ENCODE results near the gene PCDH9.
A peak's percentile ranks its signal among the peaks of the same experiment; 100 is the strongest.

The PCDH9 gene

DNA sequence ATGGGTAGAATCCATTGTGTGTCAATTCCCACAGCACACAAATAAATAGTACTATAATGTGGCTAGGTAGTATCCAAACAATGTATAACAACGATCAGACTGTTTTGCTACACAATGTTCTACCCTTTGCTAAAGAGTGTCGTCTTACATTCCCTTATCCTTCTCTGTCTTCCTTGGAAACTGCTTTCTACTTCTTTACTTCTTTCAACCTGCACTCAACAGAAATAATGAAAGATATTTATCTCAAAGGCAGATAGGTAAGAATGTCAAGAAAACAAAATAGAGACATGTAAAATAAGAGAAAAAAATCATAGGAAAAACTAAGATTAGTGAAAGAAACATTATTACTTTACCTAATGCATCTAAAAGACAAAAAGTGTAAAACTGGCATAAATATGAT, 814.7 kb downstream of the PCDH9 start:
- DNase-seq: no peak

DNA sequence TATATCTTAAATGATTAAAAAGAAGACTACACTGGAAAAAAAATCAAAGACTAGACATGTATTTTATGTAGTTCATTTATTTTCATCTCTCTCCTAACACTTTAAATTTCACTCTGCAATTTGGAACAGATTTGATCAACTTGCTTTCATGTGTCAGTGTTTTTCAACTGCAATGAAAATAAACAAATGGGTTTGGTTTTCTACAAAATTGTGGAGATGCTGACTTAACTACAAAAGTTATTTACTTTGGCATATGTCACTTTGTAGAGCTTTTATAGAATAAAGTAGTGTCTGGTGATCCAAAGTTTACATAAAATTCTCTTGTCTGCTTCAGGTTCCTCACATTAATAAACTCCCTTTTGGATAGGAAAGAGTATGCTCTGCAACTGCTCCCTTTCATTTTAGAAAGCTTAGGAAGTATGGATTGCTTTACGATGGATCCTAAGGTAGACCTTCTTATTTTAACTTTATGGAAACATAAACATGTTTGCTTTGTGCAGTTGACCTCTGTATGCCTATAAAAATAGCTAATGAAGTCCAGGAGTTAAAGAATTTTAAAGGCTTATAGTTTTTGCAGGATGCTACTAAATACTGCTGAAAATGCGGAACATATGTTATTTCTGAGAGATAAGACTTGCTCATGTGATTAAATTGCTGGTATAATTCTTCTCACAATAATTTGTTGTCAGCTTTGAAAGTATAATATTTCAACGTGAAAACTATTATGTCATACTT, 815.9 kb downstream of the PCDH9 start:
- DNase-seq: no peak

DNA sequence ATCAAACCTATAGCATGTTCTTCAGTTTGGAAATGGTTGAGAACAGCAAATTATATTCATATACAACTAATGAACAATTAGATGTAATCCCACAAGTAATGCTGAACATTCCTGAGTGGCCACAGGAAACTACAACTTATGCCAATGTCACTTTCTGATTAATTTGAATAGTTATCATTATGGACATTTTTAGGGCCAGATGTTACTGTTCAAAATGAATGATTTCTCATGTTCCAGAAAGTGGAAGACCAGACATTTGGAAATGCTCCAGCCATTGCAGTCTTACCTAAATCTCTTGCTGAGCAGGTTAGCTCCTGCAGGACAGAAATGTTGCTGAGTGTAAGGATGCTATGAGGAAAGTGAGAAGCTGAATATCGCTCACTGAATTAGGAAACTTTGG, 819.8 kb downstream of the PCDH9 start:
- no peak for DNase-seq

DNA sequence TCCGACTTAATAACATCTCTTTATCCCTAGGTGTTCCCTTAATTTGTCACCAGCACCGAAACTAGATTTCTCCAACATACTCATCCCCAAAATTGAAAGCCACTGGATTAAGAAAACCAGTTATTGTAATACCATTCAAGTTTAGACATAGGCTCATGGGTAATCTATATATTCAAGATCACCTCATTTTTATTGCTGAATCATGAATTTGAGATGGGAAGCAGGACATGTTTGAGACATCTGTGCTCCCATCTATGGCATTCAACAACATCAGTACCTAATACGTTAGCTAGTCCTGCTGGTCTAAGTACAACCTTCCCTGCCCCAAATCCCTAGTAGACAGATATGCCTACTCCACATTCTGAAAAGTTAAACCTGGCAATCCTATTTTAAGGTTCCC, 820.6 kb downstream of the PCDH9 start:
- no peak for DNase-seq

DNA sequence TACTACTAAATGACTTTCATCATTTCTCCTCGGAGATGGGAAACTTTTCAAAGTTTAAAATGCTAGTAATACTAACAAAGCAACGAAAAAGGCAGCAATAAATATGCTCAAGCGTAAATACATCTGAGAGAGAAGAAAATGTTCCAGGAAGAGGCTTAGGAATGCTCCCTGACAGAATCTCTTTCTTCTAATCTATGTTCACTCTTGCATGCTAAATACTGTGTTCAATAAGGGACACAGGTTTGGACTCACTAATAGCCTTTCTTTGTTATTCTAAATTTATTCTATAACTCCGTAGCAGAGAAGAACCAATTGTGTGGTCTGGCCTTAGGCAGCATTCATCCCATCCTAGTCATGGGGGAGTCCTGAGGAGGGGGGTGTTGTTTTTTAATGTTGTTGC, 823.0 kb downstream of the PCDH9 start:
- peak; percentile 53 for DNase-seq

DNA sequence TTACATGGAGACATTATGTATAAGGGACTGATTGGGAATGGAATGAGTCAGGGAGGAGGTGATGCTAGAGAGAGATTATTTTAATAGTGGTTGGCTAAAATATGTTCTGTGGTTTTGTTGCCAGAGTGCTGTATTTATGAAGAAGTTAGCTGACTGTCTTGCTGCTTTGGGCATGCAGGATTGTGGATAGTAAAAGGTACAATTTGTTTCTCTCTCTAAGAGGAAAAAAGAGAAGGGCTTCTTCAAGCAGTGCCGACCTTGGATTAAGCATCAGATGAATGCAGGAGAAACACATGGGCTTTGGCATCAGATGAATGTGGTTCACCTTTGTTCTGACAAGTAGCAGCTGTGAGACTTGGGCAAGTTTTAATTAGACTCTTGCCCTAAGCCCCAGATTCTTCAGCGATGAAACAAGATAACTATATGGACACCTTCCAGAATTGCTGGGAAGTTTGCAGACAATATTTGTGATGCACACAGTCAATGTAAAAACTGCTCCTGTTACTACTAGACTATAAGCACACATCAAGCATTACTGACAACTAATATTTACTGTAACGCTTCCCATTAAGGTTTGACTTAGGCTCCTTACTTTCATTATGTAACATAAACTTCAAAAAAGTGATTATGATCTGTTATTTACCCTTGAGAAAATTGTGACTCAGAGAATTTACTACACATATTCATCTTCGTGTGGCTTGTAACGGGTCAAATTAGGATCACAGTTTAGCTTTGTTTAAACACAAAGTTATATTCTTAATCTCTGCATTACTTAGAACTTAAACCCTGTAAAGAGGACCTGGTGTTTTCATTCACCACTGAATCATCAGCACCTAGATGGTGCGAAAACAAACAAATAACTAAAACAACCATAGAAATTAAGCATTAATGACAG, 824.0 kb downstream of the PCDH9 start:
- DNase-seq: peak; percentile 38

DNA sequence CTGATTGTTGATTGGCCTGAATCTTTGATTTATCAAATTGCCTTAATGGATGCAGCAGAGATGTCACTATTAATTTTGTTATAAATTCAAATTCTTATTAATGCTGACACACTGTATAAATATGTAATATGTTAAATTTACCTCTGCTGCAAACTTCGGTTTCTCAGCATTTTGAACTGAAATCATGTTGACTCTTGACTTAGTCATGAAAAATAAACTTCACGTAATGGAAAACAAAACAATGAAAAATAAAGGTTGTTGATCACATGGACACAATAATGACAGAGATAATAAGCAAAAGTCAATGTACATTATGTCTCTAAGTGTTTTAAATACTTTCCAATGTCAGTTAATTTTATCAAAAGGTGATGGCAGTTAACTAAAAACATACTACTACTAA, 827.6 kb downstream of the PCDH9 start:
- DNase-seq: no peak

DNA sequence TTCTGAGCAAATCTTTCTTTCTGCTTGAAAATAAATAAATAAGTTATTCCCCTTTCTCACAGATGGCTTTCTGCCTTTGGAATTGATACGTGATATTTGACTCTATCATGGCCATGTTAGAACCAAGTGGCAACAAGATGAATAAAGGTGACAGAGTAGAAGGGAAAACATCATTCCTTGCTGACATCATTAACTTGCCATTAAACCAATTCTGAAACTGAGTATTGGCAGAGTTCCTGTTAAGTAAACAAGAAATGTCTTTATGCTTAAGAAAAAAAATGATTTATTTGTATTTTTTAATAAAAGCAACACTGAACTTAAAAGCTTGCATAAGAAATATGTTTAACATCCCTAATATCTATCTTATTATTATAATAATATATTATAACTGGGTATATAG, 828.1 kb downstream of the PCDH9 start:
- DNase-seq: no peak

DNA sequence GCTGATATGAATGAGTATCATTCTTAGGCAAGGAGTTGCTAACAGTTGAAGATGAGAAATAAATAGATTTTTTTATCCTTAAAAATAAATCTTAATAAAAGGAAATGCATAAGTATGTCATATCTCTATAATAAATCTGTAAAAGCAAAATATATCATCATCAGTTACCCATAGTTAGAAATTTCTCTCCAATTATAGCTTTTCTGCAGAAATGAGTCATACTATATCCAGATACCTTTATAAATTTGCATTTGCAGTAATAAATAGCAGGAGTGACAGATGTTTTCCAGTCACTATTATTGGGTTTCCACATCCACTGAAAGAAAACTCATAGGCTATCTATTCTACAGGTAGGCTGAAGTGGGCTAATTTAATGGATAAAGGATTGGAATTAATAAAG, 829.8 kb downstream of the PCDH9 start:
- DNase-seq: no peak

DNA sequence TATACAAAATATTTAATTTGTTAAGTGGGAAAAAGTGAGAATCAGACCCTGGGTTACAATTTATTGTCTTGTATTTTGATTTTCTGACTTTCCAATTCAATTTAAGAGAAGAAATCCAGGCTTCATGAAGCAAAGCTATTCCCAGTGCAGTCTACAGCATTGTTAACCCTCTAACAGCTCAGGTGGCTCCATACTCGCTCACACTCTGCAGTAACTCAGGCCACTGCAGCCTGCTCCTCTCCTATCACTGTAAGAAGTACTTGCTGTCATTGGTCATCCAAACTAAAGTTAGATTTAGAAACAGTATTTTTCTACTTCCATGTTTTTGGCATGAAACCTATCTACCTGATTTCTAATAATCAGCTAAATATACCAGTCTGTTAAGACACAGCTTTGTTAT, 830.3 kb downstream of the PCDH9 start:
- DNase-seq: no peak

DNA sequence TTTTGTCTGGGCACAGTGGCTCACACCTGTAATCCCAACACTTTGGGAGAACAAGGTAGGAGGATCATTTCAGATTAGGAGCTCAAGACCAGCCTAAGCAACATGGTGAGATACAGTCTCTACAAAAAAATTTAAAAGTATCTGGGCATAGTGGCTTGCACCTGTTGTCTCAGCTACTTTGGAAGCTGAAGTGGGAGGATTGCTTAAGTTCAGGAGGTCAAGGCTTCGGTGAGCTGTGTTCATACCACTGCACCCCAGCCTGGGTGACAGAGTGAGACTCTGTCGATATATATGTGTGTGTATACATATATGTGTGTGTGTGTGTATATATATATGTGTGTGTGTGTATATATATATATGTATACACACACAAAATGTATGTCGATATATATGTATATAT, 833.0 kb downstream of the PCDH9 start:
- DNase-seq: no peak

DNA sequence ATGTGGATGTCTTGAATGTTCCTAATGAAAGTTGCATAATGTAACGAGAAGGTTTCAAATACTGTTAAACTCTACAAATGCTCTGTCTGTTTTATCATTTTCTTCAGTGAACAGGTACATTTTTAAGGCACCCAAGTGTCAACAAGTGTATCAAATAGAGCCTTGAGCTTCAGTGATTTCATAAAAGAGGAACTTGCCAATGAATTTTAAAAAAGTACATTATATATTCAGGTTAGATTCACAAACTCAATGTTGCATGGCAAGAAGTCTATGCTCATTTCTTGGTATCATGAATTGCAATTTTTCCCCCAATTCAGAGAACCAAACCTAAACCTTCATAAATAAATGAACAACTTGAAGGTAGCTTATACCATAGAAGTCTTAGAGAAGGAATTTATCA, 838.8 kb downstream of the PCDH9 start:
- DNase-seq: no peak

DNA sequence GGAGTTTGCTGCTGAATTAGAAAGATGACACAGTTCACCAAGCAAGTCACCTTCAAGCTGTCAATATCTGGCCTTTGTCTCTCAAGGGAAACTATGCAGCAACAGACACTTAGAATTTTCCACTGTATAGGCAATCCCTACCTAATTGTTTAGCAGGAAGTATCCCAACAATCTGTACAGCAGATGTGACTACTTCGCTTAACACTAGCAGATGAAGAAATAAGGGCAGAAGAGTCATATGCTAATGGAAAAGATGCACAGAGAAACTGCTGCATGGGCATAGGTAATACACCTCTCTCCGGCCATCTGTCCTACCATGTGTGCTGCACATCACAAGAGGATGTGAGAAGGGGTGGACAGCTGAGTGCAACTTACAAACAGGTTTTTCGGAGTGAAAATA, 851.2 kb downstream of the PCDH9 start:
- DNase-seq: peak; percentile 65

DNA sequence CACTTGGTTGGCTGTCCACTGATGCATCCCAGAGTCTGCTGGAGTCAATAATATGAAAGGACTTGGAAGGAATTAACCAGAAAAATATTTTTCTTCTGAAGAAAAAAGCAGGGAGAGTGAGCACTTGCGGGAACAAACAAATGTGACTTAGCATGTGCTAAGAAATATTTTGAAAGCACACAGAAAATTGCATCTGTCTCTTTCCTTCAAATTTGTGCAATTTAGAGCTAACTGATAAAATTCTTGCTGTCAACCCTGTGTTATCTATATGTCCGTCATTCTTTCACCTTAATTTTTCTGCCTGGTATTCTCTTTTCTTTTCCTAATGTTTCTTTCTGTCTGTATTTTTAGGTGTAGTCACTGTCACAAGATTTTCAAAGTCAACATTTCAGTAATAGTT, 852.6 kb downstream of the PCDH9 start:
- DNase-seq: no peak

DNA sequence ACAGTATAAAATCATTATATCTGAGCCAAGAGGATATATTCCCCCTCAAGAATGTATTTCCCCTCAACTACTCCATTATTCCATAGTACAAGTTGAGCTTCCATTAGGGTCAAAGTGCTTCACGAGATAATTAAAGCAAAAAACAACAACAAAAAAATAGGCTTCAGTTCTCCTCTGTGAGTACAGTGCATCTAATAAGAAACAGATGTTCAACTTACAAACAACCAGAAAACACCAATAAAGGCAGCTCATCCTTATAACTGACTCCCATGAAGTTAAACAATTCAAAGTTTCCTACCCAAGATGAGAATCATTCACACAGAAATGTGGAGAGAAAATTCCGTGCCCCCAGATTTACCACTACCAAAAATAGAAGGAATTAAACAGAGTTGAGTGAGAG, 854.4 kb downstream of the PCDH9 start:
- no peak for DNase-seq

DNA sequence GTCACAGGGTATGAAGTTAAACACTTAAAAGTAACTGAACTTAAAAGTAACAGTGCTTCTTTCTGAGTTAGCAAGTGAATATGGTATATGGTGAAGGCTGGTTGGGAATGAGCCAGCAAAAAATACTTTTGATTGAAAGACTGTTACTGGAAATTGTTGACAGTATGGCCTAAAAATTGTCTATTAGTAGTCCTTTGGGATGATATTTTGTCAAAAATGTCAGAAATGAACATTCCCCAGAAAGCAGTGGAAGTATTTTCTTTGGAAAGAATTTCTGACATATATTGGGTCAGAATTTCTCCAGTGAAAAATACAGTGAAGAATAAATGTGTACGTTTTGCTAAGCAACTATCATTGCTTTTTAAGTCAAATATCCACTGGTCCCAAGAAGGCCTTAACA, 860.5 kb downstream of the PCDH9 start:
- no peak for DNase-seq

DNA sequence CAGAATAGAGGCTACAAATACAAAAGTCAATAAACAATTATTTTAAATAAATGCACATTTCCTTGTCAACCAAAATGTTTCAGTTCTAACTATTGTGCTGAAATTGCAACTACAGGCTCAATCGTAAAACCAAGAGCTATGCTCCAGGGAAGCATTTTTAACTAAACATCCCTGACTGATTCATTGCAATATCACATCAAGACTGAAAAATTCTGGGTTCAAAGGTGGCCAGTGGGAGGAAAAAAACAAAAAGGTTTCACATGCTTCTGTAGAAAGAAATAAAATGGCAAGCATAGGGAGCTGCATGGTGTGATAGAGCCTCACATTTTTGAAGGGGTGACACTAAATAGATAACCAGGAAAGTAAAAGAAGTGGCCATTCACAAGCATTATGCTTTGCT, 862.8 kb downstream of the PCDH9 start:
- DNase-seq: no peak

DNA sequence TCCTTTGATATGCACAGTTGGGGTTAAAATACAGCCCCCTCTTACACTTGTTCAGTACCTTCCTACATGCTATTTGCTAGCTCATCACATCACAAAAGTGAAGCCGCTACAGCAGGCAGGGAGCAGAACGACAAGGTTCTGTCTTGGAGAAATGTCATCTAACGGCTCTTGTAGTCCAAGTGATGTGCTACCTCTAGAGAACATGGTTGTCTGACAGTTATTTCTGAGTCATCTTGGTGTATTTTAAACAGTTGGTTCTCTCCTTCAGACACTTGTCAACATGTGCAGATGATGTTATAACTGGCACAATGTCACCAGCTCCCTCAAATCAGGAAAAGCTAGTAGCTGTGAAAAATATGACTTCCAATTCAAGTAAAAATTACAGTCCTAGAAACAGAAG, 865.0 kb downstream of the PCDH9 start:
- DNase-seq: no peak

DNA sequence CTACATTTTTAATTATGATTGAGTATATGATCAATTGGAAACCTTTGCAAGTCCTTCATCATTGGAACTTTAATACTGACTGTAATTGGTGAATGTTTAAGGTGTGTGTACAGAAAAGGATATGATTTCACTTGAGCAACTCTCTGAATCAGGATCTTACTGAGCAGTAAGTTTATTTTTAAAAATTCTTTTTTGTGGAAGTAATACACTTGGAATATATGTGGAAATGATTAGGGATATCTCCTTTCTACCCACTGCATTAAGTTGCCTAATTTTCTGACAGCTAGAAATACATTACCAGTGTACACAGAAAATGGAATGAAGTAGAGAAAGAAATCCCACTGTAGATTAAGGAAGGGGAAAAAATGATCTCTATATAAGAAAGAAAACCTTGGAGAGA, 865.8 kb downstream of the PCDH9 start:
- DNase-seq: no peak

DNA sequence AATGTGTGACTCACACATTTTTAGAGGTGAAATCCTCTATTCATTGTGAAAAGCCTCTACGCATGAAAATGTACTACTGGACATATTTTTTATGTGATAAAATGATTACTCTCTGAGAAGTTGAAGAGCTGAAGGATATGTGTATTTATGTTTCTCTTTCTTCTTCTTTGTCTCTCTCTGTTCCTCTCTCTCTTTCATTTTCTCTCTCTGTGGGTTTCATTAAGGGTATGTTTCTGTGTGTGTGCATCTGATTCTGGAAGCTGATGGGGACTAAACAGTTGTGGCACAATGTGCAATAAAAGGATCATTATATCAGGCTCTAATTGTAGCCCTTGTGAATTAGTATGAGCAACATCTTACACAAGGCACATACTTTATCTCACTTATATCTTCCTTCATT, 867.7 kb downstream of the PCDH9 start:
- DNase-seq: no peak

DNA sequence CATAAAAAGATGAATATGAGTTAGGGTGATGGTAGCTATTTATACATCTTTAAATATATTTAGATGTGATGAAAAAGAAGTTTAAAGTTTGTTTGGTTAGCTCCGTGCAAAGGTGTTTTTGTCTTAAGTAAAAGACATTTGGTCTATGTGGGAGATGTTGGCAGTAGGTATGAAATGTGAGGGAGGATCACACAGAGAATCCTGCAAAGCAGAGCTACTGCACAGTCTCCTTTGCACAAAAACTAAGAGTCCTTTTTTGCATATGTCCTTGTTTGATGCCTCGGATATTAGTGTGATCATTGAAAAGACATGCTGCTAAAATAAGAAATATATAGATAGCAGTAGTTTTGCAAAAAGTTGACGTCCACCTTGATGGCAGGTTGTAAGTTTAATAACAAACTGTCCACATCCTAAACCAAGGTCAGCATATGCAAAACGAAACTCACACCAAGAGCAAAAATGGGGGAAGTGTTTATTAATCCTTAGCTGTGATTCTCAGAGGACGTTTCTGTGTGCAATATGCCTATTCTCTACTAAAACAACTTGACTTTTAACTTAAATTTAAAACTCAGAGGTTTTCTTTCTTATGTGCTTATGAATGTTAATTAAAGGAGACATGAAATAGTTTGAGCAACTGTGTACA, 870.1 kb downstream of the PCDH9 start:
- no peak for DNase-seq

DNA sequence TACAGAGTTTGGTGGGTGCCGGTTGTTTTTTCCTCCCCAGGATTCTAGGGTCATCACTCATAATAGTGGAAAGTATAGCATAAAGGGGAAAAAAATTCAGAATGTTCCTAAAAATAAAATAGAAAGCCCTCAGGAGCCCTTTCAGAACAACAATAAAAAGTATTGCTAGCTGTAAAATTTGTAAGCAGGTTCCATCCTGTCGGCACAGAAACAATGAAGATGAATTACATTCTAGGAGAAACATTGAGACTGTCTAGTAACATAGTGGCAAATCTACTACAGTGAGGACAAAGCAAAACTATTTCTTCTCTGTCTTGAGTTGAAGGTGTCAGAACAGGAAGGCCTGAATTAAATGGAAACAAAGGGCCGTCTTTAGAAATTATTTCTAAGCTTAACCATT, 870.7 kb downstream of the PCDH9 start:
- DNase-seq: no peak

DNA sequence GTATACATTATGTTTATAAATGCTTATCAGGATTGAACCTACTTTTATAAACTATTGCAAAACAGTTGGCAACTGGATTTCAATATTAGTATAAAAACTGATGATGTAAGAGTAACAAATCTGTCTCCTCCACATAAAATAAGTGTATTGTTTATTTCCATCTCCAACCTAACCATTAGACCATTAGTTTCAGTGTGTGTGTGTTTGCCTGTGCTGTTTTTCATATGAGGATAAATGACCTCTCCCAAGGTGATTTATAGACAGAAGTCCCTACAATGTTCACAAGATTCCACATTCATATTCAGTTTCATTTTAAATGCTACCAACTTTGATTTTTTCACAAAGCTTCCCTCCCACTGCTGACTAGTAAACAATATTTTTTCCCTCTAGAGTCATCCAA, 871.6 kb downstream of the PCDH9 start:
- no peak for DNase-seq

DNA sequence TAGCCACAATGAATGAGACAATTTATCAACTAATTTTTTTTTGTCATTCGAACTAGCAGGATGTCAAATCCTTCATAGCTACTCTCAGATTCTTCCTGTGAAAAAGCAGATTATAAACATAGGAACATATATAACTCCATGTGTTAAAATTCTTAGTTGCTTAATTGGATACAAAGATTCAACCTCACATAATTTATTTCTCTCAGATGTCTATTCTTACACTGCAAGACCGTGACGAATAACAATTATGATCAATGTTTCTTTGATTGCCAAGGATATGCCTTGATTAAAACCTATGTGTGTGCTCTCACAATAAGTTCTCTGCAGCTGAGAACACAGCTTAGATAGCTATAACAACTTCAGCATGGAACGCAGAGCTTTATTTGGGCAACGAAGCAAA, 872.7 kb downstream of the PCDH9 start:
- DNase-seq: no peak

All from eye (tissue), 1 donor.